Spleen (tissue), 11 donors: ENCODE measurements around the gene DRICH1. TPM values are rescaled to one million over a fixed set of nuclear protein-coding genes. Genes with fewer than 3 reads are reported as not detected.
"Not testable (repeated sequence)": the region's sequence is repeated elsewhere in the genome, so short reads cannot be mapped to it uniquely, and the experiment has no call there.

ENCODE experiments used
- DNase-seq: peaks from one replicate; pipeline ENCODE4 v3.0.0-alpha.2; 2020
- H3K27ac ChIP-seq, 8 donors: fragments of 200-600 bp; sonication (generic) in 7 of 8; 1 replicate in 4 of 8; 2 replicates in 4 of 8; pipeline versions ENCODE4 v1.5.0 to v1.8.0; 2016 to 2021; ENCODE audit warnings: inconsistent platforms in 4 of 8, mild to moderate bottlenecking in 4 of 8, moderate library complexity in 1 of 8
- H3K27me3 ChIP-seq, 7 donors: fragments of 200-600 bp; sonication (generic) in 6 of 7; replicated peaks in 1 of 7; 1 replicate in 4 of 7; 2 replicates in 3 of 7; pipeline versions ENCODE4 v1.5.0 to v1.8.0; 2016 to 2021; ENCODE audit warnings: inconsistent platforms in 3 of 7, mild to moderate bottlenecking in 1 of 7
- H3K36me3 ChIP-seq, 6 donors: fragments of 200-600 bp; sonication (generic) in 5 of 6; 1 replicate in 4 of 6; 2 replicates in 2 of 6; pipeline versions ENCODE4 v1.5.0 to v1.8.0; 2016 to 2021; ENCODE audit warnings: inconsistent platforms in 2 of 6
- H3K4me1 ChIP-seq, 6 donors: fragments of 200-600 bp; sonication (generic) in 5 of 6; 1 replicate in 3 of 6; 2 replicates in 3 of 6; pipeline versions ENCODE4 v1.5.0 to v1.8.0; 2016 to 2021; ENCODE audit warnings: inconsistent platforms in 3 of 6
- H3K4me3 ChIP-seq, 8 donors: fragments of 200-600 bp; sonication (generic) in 7 of 8; 1 replicate in 4 of 8; 2 replicates in 4 of 8; pipeline versions ENCODE4 v1.5.0 to v1.8.0; 2016 to 2021; ENCODE audit warnings: inconsistent platforms in 4 of 8, mild to moderate bottlenecking in 4 of 8, moderate library complexity in 2 of 8
- H3K9me3 ChIP-seq, 8 donors: fragments of 200-600 bp; sonication (generic) in 7 of 8; 1 replicate in 4 of 8; 2 replicates in 4 of 8; pipeline versions ENCODE4 v1.5.0 to v1.8.0; 2016 to 2021; ENCODE audit warnings: inconsistent platforms in 4 of 8
- CTCF ChIP-seq, 11 experiments: fragments of 200-600 bp in 7 of 11; fragments of 450-650 bp in 4 of 11; sonication (generic) in 4 of 11; IDR thresholded peaks in 8 of 11; conservative IDR thresholded peaks in 3 of 11; 1 replicate in 7 of 11; 2 replicates in 4 of 11; pipeline versions ENCODE4 v1.4.0 to v1.8.0; 2016 to 2021; ENCODE audit warnings: antibody characterized with exemption in 11 of 11, inconsistent platforms in 4 of 11, mild to moderate bottlenecking in 1 of 11
- POLR2A ChIP-seq, 3 donors: fragments of 450-650 bp; IDR thresholded peaks; one replicate each; pipeline ENCODE4 v1.5.1; 2017; ENCODE audit warnings: antibody characterized with exemption in 3 of 3, mild to moderate bottlenecking in 1 of 3
- POLR2AphosphoS5 ChIP-seq, 3 donors: sonication (generic); formaldehyde crosslinking; IDR thresholded peaks; one replicate each; pipeline ENCODE4 v1.5.1; 2017; ENCODE audit warnings: antibody characterized with exemption in 3 of 3
- WGBS, 5 donors: extraction: QIAGEN DNeasy Blood & Tissue Kit in 3 of 5; methylation state at CpG; one replicate each; pipeline versions ENCODE4 v1.1.5 to v1.1.7; 2013 to 2018; 5-methylcytosine and 5-hydroxymethylcytosine counted together
- intact Hi-C: fragments of 100-400 bp; cut with DNase I; formaldehyde crosslinking; loops from one replicate; pipeline ENCODE4 v1.15.0; 2023; ENCODE audit warnings: low total_unique reads
- polyA plus RNA-seq, 3 donors: library from polyadenylated mRNA; stranded (reverse); fragments of 200-250 nt; gene quantifications; one replicate each; pipeline ENCODE4 v1.2.1, GENCODE V29; 2013
- total RNA-seq, 7 donors: library from RNA; depleted of rRNA in 3 of 7; stranded (reverse); fragments of >200 nt in 3 of 7; fragmentation: NEBNext Ultra II Directional in 4 of 7; extraction: Animal tissue kit (Norgen Biotek cat#: 25700) in 4 of 7; gene quantifications; one replicate each; pipeline versions ENCODE4 v1.1.0 to v1.2.1, GENCODE V29; 2016 to 2021
- donor health status: healthy with polysubstance abuse.
- donor health status: DM: no; HTN: no; CAD: no; lungs with moderate emphysema.
- donor health status: DM: no; HTN: no; CAD: no.
- donor health status: Bipolar disorder and iron deficiency.
- donor health status: healthy.
- donor health status: DM: no; HTN: no; CAD: no.
- donor health status: DM: yes; HTN: yes; CAD: no.

The DRICH1 gene
- total and polyA plus RNA-seq, 10 donors = 0.29 to 2.5 (median 1.9) TPM; not detected in 3

GRCh38 chr22:23626286-23626975, 5.7 kb downstream of the DRICH1 start:
- H3K9me3 ChIP-seq = no peaks in the 10 kb centered on the region
- H3K27me3 ChIP-seq = no peaks in the 10 kb centered on the region
- H3K4me3 ChIP-seq = no peak overlapping the region
- no peak overlapping the region for H3K27ac ChIP-seq
- no peaks in the 10 kb centered on the region for H3K4me1 ChIP-seq
- peaks cover 0 to 56% (median 0%) of the 10 kb centered on the region in 6 donors for H3K36me3 ChIP-seq
- intact Hi-C loops = no loop called here
- no peak for TF ChIP-seq POLR2A (IDR thresholded peaks at IDR 0.05)
- no peak for TF ChIP-seq CTCF (IDR thresholded peaks at IDR 0.05 in 8 of 11, conservative IDR thresholded peaks at IDR 0.05 in 3 of 11)
- TF ChIP-seq POLR2AphosphoS5 (IDR thresholded peaks at IDR 0.05) = no peak
- 70 to 84% (median 72%) methylated on average over 2 of the region's 2 CpGs for WGBS, 5 donors
- no peak for DNase-seq

GRCh38 chr22:23622634-23623033, 9.5 kb downstream of the DRICH1 start:
- no peak overlapping the region for H3K4me3 ChIP-seq
- WGBS, 5 donors = 64 to 84% (median 69%) methylated on average over 2 of the region's 2 CpGs
- H3K27me3 ChIP-seq = no peaks in the 10 kb centered on the region
- H3K4me1 ChIP-seq = no peaks in the 10 kb centered on the region
- no peak for TF ChIP-seq POLR2A (IDR thresholded peaks at IDR 0.05)
- no peak for TF ChIP-seq CTCF (IDR thresholded peaks at IDR 0.05 in 8 of 11, conservative IDR thresholded peaks at IDR 0.05 in 3 of 11)
- no peak for TF ChIP-seq POLR2AphosphoS5 (IDR thresholded peaks at IDR 0.05)
- peaks cover 0 to 53% (median 0%) of the 10 kb centered on the region in 6 donors for H3K36me3 ChIP-seq
- H3K9me3 ChIP-seq = no peaks in the 10 kb centered on the region
- DNase-seq = no peak
- no peak overlapping the region for H3K27ac ChIP-seq
- intact Hi-C loops = no loop called here

- H3K36me3 ChIP-seq = peaks cover 0 to 61% (median 0%) of the 10 kb centered on the region in 6 donors
- H3K27me3 ChIP-seq, H3K4me3 ChIP-seq, DNase-seq, intact Hi-C loops, H3K27ac ChIP-seq, H3K4me1 ChIP-seq, H3K9me3 ChIP-seq: not testable (repeated sequence)
- WGBS, 5 donors = 82 to 97% (median 89%) methylated on average over 2 of the region's 2 CpGs
These were observed 10.2 kb downstream of the DRICH1 start for GRCh38 chr22:23621916-23622315.

GRCh38 chr22:23621082-23621780, 10.9 kb downstream of the DRICH1 start:
- 83 to 92% (median 88%) methylated on average over 9 of the region's 9 CpGs for whole genome bisulfite sequencing, 5 donors
- H3K9me3 ChIP-seq = no peaks in the 10 kb centered on the region
- peaks cover 0 to 67% (median 0%) of the 10 kb centered on the region in 6 donors for H3K36me3 ChIP-seq
- intact Hi-C loops = no loop called here
- H3K4me3 ChIP-seq = no peak overlapping the region
- H3K4me1 ChIP-seq = no peaks in the 10 kb centered on the region
- no peak for DNase-seq
- no peaks in the 10 kb centered on the region for H3K27me3 ChIP-seq
- no peak overlapping the region for H3K27ac ChIP-seq
- TF ChIP-seq POLR2AphosphoS5 (IDR thresholded peaks at IDR 0.05) = no peak
- no peak for TF ChIP-seq POLR2A (IDR thresholded peaks at IDR 0.05)
- no peak for TF ChIP-seq CTCF (IDR thresholded peaks at IDR 0.05 in 8 of 11, conservative IDR thresholded peaks at IDR 0.05 in 3 of 11)
